GM13976 (cell line): ENCODE data around the gene NOC2L.

Source experiments
- DNase-seq: peaks from one replicate; pipeline ENCODE4 v3.0.0; 2012; ENCODE audit warnings: low spot score
- CTCF ChIP-seq: IDR thresholded peaks from 2 replicates; pipeline ENCODE4 v1.5.1; 2012; ENCODE audit warnings: borderline replicate concordance, mild to moderate bottlenecking; ENCODE audit not compliant: insufficient read depth; ENCODE audit errors: extremely low read depth, missing control alignments, control extremely low read depth
- in situ Hi-C: fragments of 300-500 bp; cut with MboI; formaldehyde crosslinking; loops from one replicate; pipeline ENCODE4 v1.12.0; 2022; ENCODE audit warnings: low sequenced_read_pairs, mixed read lengths, inconsistent platforms; ENCODE audit not compliant: unreplicated experiment

Gene NOC2L

DNA sequence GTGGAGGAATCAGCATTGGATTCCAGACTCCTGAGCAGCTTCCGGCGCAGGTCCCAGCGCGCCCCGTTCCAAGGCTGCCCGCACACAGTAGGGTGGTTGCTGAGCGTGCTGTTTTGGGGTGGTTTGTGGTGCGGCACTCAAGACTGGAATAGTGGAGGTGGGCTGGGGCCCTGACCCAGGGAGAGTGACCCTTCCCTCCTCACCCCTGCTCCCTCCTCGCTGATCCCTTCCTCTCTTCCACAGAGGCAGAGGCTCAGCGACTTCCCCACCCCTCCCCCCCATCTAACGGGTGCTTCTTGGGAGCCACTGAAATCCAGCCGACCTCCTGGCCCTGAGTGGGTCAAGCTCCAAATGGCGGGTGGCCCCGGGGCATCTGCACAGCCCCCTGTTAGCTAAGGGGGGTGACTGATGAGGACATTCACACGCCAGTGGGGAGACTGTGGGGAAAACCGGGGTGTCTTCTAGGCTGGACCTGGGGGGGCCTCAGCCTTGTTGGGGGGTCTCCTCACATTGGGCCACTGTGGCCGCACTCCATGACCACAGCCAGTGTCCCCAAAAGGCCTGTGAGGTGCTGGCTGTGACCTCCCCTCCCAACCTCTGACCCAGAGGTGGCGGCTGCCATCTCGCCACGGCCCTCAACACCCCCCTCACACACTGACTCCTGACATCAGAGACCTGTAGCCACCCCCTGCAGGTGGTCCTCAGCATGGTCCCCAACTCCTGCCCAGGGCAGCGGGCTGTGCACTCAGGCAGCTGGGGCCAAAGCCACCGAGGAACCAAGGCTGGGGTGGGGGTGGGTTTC is 44.8 kb upstream of the NOC2L start:
- in situ Hi-C loops = no loop called here
- no peak for TF ChIP-seq CTCF
- no peak for DNase-seq

- in situ Hi-C loops = no loop called here
- peak; percentile 40 for DNase-seq
- TF ChIP-seq CTCF = no peak
These were observed 42.2 kb upstream of the NOC2L start for GRCh38 chr1:1001057-1001783.

DNA sequence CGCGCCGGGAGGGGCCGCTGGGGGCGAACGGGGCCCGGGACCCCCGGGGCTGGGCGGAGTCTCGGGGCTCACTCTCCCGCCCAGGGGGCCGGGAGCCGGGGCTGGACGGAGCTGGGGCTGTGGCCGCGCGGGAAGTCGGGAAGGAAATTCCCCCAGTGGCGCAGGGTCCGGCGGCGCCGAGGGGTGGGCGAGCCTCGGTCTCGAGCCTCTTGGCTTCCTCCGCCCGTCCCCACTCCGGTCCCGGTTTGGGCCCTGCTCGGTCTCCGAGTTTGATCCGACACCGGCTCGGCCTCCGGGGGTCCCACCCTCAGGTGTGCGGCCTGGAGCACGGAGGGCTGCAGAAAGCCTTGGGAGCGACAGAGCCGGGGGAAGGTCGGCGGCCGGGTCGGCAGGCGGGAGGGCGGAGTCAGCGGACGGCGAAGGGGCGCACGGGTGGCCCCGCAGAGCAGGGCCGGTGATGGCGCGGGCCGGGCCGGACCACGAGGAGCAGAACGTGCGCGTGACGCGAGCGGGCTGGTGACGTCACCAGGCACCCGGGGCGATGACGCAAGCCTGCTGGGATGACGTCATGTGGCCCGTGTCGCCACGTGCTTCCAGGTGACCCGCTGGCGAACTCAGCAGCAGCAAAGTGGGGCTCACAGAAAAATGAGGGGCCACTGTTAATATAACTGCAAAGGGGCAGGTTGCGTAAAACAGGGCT is 41.5 kb upstream of the NOC2L start:
- in situ Hi-C loops = no loop called here
- DNase-seq = peak; percentile 84
- TF ChIP-seq CTCF = no peak

- peak; percentile 76 for DNase-seq
- in situ Hi-C loops = no loop called here
- TF ChIP-seq CTCF = no peak
These were observed 40.8 kb upstream of the NOC2L start, which contains the start of gene HES4 for GRCh38 chr1:999725-1000356. Gene HES4 (minus strand): TSS chr1:1000097. CDS start chr1:999973, 124 bp downstream.

GRCh38 chr1:998995-999724 is 40.1 kb upstream of the NOC2L start:
- in situ Hi-C loops = no loop called here
- peak; percentile 59 for DNase-seq

More at GRCh38 chr1:998995-999724, 40.1 kb upstream of the NOC2L start:
- no peak for TF ChIP-seq CTCF
